Femur (tissue), 1 donor: Measurements from ENCODE around the gene ZNF429.
A peak's percentile ranks its signal among the peaks of the same experiment; 100 is the strongest.
"Not testable (repeated sequence)": the region's sequence is repeated elsewhere in the genome, so short reads cannot be mapped to it uniquely, and the experiment has no call there.

ENCODE experiments used
- DNase-seq: peaks from one replicate; pipeline ENCODE4 v3.0.0-alpha.2; 2017

Gene ZNF429

GRCh38 chr19:21505459-21506451, at the start of gene ZNF429:
ZNF429 (plus strand) TSS chr19:21505602; CDS start chr19:21505772, 170 bp downstream.
- DNase-seq, result peak; percentile 97

- DNase-seq, result no peak
These were observed 44.7 kb upstream of the ZNF429 start for GRCh38 chr19:21460686-21461085.

- no peak for DNase-seq
These were observed 42.9 kb upstream of the ZNF429 start for GRCh38 chr19:21462540-21462939.

- DNase-seq, result peak; percentile 84
These were observed 41.8 kb upstream of the ZNF429 start for GRCh38 chr19:21463449-21464105.

- no peak for DNase-seq
These were observed 38.8 kb upstream of the ZNF429 start for GRCh38 chr19:21466627-21467026.

GRCh38 chr19:21468791-21469190, 36.6 kb upstream of the ZNF429 start:
- DNase-seq, result no peak

GRCh38 chr19:21472507-21472906, 32.9 kb upstream of the ZNF429 start:
- no peak for DNase-seq

- DNase-seq, result peak; percentile 95
These were observed 30.7 kb upstream of the ZNF429 start for GRCh38 chr19:21474671-21475181.

GRCh38 chr19:21482361-21482760, 23.0 kb upstream of the ZNF429 start:
- DNase-seq, result not testable (repeated sequence)

GRCh38 chr19:21482863-21483276, 22.5 kb upstream of the ZNF429 start:
- DNase-seq, result peak; percentile 58

- peak; percentile 50 for DNase-seq
These were observed 21.7 kb upstream of the ZNF429 start for GRCh38 chr19:21483589-21484170.

GRCh38 chr19:21484631-21485030, 20.8 kb upstream of the ZNF429 start:
- DNase-seq, result no peak

- no peak for DNase-seq
These were observed 19.5 kb upstream of the ZNF429 start for GRCh38 chr19:21485926-21486325.

GRCh38 chr19:21487969-21488368, 17.4 kb upstream of the ZNF429 start:
- no peak for DNase-seq

GRCh38 chr19:21491146-21491545, 14.3 kb upstream of the ZNF429 start:
- DNase-seq, result no peak

GRCh38 chr19:21492947-21493906, 12.2 kb upstream of the ZNF429 start:
- DNase-seq, result no peak

- DNase-seq, result no peak
These were observed 8.5 kb upstream of the ZNF429 start for GRCh38 chr19:21496876-21497275.

- no peak for DNase-seq
These were observed 6.8 kb upstream of the ZNF429 start for GRCh38 chr19:21498651-21499050.

GRCh38 chr19:21508198-21508597, 2.8 kb downstream of the ZNF429 start:
- no peak for DNase-seq

- not testable (repeated sequence) for DNase-seq
These were observed 5.7 kb downstream of the ZNF429 start for GRCh38 chr19:21511058-21511457.

- not testable (repeated sequence) for DNase-seq
These were observed 7.2 kb downstream of the ZNF429 start for GRCh38 chr19:21512609-21513008.

- no peak for DNase-seq
These were observed 8.2 kb downstream of the ZNF429 start for GRCh38 chr19:21513651-21514050.
